RKO (cell line): ENCODE results near the gene RNF224.

ENCODE experiments used
- DNase-seq: peaks from one replicate; pipeline ENCODE4 v3.0.0-alpha.2; 2016; ENCODE audit warnings: low spot score

RNF224 gene

GRCh38 chr9:137192448-137192780 is 34.9 kb upstream of the RNF224 start:
- no peak for DNase-seq

GRCh38 chr9:137192859-137193258 is 34.4 kb upstream of the RNF224 start:
- DNase-seq: no peak

- no peak for DNase-seq
Measured at GRCh38 chr9:137193771-137194170, 33.5 kb upstream of the RNF224 start.

GRCh38 chr9:137194388-137194787 is 32.9 kb upstream of the RNF224 start:
- DNase-seq: no peak

GRCh38 chr9:137194909-137195308 is 32.4 kb upstream of the RNF224 start:
- DNase-seq: no peak

- no peak for DNase-seq
Measured at GRCh38 chr9:137195525-137196220, 31.6 kb upstream of the RNF224 start.

GRCh38 chr9:137198051-137198901 is 29.0 kb upstream of the RNF224 start:
- no peak for DNase-seq

GRCh38 chr9:137198902-137199283 is 28.4 kb upstream of the RNF224 start:
- peak; percentile 61 for DNase-seq

GRCh38 chr9:137199411-137200121 is 27.7 kb upstream of the RNF224 start:
- DNase-seq: peak; percentile 65

GRCh38 chr9:137200311-137201204 is 26.7 kb upstream of the RNF224 start, which contains the start of gene TPRN:
Gene TPRN (minus strand): TSS chr9:137200741. CDS start chr9:137200711, 30 bp downstream.
- DNase-seq: peak; percentile 100

- peak; percentile 53 for DNase-seq
Measured at GRCh38 chr9:137201205-137201868, 26.0 kb upstream of the RNF224 start.

- DNase-seq: no peak
Measured at GRCh38 chr9:137202966-137203365, 24.3 kb upstream of the RNF224 start.

- DNase-seq: no peak
Measured at GRCh38 chr9:137204731-137205125, 22.6 kb upstream of the RNF224 start.

GRCh38 chr9:137205126-137206069 is 21.9 kb upstream of the RNF224 start, which contains the start of the genes NDOR1 and TMEM203:
Gene NDOR1 (plus strand): TSS chr9:137205700. CDS start chr9:137205778, 78 bp downstream.
Gene TMEM203 (minus strand): TSS chr9:137205648. CDS start chr9:137205414, 234 bp downstream.
- DNase-seq: peak; percentile 93

GRCh38 chr9:137206602-137207001 is 20.7 kb upstream of the RNF224 start:
- DNase-seq: no peak

GRCh38 chr9:137211532-137211931 is 15.8 kb upstream of the RNF224 start:
- no peak for DNase-seq

GRCh38 chr9:137212520-137212919 is 14.8 kb upstream of the RNF224 start:
- no peak for DNase-seq

GRCh38 chr9:137213160-137214060 is 13.9 kb upstream of the RNF224 start:
- peak; percentile 62 for DNase-seq

GRCh38 chr9:137214620-137215019 is 12.7 kb upstream of the RNF224 start:
- no peak for DNase-seq
